ENCODE data around the gene CAMK2B.

The CAMK2B gene

DNA sequence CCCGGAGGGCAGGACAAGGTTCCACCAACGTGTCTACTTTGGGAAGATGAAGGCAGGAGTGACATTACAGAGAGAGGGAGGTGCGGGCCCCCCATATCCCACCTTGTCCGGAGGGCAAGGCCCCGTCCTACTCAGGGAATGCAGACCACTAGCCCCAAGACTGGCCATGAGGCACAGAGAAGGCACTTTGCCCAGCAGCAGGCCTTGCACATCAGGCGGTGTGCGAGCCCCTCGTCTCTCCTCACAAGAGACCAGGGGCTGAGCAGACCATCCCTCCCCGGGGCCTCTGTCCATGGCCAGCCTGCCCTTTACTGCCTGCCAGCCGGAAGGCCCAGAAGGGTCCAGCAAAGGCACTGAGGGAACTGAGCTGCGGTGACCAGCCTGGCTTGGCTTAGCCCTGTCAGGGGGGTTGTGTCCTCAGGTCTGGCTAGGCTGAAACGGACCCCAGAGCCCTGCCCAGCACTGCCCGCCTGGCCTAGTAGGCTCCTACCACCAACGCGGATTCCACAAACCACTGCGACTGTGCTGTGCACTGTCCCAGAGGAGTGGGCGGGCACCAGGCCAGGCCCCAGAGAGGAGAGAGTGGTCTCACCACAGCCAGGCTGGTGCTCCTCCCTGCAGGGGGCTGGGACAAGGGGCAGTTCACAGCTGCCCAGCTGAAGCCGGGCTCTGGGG lies 16.7 kb downstream of the CAMK2B start:
- no peak for DNase-seq

DNA sequence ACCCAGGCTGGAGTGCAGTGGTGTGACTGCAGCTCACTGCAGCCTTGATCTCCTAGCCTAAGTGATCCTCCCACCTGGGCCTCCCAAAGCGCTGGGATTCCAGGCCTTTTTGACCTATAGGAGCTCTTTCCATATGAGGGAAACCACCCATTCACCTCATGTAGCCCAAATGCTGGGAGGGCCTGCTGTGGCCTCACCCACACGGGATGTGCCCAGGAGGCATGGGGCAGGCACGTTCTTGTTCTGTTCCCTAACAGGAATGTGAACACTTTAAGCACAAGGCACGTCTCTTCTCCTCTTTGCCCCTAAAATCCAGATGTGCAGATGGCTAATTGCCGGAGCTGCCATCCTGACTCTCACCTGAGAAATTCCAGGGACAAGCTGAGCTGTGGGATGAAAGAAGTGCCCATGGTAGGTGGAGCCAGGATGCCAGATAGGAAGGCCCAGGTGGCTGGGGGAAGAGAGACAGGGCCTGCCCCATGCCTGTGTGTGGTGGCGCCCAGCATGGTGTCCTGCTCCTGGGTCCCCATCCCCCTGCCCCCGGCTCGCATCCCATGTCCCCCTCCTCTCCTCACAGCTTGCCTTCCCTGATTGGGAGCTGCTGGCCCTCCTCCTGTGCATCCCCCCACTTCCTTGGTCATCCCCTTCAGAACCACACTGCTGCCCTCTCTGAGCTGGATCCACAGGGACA lies 17.3 kb downstream of the CAMK2B start:
- DNase-seq = no peak

GRCh38 chr7:44307301-44307900 lies 18.0 kb downstream of the CAMK2B start:
- peak; percentile 1 for DNase-seq

DNA sequence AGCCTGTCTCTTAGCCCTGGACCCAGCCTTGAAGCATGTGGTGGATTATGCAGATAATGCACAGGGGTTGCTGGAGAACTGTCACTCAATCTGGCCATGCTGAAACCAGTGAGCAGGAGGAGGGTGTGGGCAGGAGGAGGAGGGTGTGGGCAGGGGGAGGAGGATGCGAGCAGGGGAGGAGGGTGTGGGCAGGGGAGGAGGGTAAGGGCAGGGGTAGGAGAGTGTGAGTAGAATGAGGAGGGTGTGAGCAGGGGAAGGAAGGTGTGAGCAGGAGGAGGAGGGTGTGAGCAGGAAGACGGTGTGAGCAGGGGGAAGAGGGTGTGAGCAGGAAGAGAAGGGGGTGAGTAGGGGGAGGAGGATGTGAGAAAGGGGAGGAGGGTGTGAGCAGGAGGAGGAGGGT lies 18.8 kb downstream of the CAMK2B start:
- DNase-seq = no peak

DNA sequence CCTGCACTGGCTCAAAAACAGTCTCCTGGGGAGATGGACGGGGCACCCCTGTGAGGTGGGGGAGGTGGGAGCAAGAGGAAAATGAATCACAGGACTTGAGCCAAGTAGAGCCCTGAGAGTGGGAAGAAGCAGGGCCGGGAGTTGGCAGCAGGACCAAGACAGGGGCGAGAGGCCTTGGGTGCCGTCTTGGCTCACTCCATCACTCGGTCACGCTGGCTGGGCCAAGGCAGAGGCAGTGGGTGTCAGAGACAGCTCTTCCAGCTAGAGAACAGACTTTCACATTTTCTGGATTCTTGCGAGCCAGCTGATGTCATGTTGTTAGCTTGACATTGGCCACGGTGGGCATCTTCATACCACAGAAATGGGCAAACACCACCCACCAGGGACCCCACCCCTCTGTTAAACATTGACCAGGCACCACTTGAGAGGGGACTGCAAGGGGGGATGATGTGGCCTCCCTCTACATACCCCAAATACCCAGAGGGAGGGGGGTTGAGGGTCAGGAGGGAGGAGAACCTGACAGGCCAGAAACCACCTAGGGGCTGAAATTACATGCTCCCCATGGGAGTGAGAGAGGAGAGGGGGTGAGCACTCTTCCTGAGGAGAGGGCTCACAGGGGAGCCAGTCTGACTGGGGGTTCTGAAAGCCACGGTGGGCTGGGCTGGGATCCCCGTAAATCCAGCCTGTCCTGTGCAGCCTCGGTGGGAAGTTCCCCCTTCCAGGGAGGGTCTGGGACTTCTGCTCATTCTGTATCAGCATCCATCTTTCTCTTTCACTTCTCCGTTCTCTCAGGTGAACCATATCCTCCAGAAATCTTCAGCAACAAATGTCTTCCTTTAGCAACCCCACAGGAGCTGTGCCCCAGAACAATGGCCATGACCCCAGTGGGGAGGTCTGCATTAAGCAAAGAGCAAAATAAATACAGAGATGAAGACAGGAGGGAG lies 19.6 kb downstream of the CAMK2B start:
- DNase-seq = no peak

- no peak for DNase-seq
Observed at GRCh38 chr7:44294325-44295069, 30.9 kb downstream of the CAMK2B start.

- no peak for DNase-seq
Observed at GRCh38 chr7:44293561-44294324, 31.7 kb downstream of the CAMK2B start.

DNA sequence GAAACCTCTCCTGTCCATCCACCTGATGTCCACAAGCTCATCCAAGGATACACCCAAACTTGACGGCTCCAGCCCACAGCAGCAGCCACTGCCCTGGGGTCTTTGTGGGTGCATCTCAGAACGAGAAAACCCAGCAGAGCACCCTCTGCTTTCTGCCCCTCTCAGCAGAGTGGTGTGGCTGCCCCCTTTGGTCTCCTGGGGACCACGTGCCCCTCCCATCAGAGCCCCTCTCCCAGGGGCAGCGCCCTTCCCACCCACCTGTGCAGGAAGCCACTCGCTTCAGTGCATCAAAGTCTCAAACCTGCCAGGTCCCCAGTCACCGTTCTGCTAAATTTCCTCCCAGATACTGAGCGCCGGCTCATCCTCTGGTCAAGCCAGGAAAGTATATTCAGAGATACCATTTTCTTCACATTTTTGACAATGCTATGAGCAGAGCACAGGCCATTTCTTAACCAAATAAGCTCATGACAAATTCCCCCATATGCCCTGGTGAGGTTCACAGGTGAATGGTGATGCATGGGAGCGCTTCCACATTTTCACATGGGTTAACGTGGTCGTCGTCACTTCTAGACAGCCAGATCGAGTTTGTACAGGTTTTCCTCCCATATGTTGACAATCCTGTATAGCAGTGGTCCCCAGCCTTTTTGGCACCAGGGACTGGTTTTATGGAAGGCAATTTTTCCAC lies 32.4 kb downstream of the CAMK2B start:
- no peak for DNase-seq

DNA sequence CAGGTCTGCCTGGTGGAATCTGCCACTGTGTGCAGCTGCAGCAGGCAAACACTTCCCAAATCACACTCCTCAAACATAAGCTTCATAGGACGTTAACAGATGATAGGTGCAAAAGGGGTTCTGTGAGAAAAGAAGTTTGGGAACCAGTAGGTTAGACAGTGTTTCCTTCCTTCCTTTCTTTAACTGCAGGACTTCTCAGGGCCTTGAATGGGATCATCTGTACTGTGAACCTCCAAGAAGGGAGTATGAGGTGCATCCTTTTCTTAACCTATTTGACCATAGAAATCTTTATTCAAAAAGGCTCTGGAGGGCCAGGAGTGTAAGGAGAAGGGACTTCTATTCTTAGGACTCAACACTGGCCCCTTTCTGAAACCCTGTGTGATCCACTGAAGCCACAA lies 33.0 kb downstream of the CAMK2B start:
- no peak for DNase-seq

DNA sequence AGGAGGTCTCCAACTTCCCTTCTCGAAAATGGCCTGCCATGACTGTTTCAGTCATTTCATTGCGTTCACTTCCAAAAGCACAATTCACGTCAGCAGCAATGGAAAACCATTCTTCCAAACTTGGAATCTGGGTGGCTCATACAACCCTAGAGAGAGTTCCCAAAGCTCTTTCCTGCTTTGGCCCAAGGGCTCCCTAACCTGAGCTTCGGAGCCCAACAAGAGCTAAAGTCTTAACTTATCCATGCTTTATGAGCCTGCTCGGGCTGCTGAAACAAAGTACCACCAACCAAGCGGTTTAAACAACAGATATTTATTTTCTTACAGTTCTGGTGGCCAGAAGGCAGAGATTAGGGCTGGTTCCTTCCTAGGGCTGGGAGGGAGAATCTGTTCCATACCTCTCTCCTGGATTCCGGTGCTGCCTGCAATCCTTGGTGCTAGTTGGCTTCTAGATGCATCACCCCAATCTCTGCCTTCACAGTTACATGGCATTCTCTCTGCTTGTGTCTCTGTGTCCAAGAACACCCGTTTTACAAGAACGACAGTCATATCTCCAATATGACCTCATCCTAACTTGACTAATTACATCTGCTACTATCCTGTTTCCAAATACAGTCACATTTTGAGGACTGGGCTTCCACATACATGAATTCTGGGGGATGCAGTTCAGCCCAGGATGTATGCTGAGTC lies 33.5 kb downstream of the CAMK2B start:
- no peak for DNase-seq

- no peak for DNase-seq
Observed at GRCh38 chr7:44291066-44291732, 34.2 kb downstream of the CAMK2B start.

GRCh38 chr7:44290252-44290620 lies 35.2 kb downstream of the CAMK2B start:
- DNase-seq = no peak

DNA sequence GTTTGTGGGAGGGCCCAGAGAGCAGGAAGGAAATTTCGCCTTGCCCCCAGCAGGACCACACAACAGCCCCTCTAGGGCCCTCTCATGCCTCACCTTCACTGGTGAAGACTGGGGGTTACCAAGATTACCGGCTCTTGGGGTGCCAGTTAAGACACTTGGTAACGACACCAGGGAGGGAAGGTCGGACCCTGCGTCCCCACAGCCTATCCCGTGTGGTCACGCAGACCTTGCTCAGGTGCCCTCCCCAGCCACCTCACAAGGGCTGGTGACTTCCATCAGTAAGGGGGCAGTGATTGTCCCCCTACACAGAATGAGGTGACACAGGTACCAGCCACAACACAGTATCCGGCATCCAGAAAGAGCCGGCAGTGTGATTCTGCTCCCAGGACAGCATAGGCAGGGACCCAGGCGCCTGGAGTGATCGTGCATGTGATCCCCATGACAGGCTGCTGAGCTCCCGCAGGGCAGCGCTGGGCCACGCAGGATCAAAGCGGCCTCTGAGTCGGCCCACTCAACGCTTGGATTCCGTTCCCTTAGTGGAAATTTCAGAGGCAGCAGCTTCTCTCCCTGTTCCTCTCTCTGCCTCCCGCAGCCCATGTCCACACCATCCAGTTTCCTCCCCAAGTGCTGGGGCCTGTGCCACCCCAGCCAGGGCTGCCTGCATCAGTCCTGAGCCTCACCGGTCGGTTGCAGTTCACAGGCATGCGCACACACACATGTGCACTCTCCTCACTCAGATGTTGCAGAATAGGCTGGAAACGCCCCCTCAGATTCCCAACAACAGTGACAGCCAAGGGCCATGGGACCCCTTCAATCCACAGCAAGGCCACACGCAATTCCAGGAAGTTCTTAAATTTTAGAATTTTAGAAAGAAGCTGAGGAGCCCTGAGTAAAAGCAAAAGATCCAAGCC lies 35.8 kb downstream of the CAMK2B start:
- no peak for DNase-seq

GRCh38 chr7:44288811-44289340 lies 36.5 kb downstream of the CAMK2B start:
- DNase-seq = no peak

DNA sequence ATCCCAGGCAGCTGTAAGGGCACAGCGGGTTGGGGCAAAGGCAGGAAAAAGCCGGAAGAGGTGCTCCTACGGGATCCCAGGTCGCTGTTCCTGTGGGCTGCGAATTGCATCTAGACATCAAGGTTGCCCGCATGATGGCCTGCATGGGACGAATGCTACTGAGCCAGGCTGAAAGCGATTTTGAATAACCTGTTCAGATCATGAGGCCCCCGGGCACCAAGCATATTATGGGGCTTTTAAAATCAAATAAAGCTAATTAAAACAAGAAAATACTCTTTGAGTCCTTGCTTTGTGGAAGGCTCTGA lies 37.1 kb downstream of the CAMK2B start:
- no peak for DNase-seq

DNA sequence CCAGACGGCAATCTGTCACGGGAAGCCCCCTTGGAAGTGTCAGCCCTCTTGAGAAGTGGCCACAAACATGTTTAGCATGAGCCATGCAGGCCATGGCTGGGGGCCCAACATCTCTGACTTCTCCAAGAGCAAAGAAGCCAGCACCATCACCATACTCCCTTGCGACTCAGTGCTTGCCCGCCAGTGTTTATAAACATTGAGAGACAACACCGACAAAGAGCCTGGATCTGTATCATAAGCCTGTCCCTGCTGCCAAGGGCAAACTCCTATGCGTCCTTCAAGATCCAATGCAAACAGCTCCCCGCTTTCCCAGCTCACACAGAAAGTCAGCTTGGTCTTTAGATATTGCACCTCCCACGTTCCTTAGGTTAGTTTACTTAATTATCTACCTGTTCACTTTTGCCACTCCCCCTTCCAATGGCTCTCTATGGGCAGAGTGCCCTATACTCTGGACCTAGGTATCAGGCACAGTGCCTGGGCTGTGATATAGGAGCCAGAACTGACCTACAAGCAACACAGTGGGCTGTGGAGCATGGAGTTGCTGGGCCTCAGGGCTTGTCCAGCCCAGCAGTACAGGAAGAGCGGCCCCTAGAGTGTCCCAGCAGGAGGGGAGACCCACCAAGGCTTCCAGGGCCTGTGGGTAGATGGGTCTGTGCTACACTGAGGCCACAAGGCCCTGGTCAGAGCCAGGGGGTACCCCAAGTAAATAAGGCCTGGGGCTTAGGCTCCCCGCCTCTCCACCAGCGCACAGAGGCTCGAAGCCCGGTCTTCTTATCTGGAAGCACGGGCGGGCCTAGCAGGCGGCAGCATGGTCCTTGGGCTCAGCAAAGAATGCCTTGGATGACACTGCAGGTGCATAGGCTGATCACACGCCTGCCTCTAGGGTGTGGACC lies 37.7 kb downstream of the CAMK2B start:
- no peak for DNase-seq

- DNase-seq = no peak
Observed at GRCh38 chr7:44286618-44287487, 38.5 kb downstream of the CAMK2B start.
